Epidermal melanocyte (primary cell): ENCODE results near the gene RGS6.

ENCODE experiments used
- DNase-seq: peaks from one replicate; pipeline ENCODE4 v3.0.0; 2011; ENCODE audit warnings: low spot score; ENCODE audit not compliant: insufficient read length

RGS6 gene

GRCh38 chr14:72521968-72522741 is 589.9 kb downstream of the RGS6 start:
- DNase-seq = no peak

DNA sequence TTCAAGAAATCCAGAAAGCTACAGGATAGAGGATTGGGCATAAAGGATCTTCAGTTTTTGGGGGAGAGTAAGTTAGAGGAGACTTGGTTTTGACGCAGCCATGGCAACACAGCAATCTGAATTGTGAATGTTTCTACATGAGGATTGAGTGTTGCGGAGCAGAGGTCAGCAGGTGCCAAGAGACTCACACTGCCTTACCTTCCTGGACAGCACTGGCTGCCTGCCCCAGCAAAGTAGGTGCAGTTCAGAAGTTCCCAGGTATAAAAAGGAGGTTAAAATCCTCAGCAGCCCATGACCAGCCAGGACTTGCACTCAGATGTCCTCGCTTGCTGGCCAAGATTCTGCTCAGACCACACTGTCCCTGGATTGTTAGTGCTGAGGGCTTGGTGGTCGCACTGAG is 590.6 kb downstream of the RGS6 start:
- no peak for DNase-seq

- DNase-seq = no peak
Observed at GRCh38 chr14:72523424-72524294, 591.4 kb downstream of the RGS6 start.

- no peak for DNase-seq
Observed at GRCh38 chr14:72524295-72524629, 592.0 kb downstream of the RGS6 start.

- no peak for DNase-seq
Observed at GRCh38 chr14:72525087-72525915, 593.1 kb downstream of the RGS6 start.

- DNase-seq = no peak
Observed at GRCh38 chr14:72527591-72527990, 595.4 kb downstream of the RGS6 start.

GRCh38 chr14:72528059-72528862 is 596.0 kb downstream of the RGS6 start:
- no peak for DNase-seq

- DNase-seq = no peak
Observed at GRCh38 chr14:72528863-72529175, 596.6 kb downstream of the RGS6 start.

GRCh38 chr14:72532686-72533454 is 600.6 kb downstream of the RGS6 start:
- DNase-seq = no peak

DNA sequence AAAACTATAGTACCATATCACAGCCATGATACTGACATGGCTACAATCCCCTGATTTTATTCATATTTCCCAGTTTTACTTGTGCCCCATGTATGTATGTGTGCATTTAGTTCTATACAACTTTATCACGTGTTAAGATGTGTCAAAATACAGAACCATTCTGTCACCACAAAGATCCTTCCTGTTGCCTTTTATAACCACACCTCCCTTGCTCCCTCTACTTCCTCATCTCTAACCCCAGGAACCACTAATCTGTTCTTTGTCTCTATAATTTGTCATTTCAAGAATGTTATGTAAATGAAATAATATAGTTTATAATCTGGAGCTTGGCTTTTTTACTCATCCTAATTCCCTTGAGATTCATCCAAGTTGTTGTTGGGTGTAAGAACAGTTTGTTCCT is 603.3 kb downstream of the RGS6 start:
- DNase-seq = no peak

DNA sequence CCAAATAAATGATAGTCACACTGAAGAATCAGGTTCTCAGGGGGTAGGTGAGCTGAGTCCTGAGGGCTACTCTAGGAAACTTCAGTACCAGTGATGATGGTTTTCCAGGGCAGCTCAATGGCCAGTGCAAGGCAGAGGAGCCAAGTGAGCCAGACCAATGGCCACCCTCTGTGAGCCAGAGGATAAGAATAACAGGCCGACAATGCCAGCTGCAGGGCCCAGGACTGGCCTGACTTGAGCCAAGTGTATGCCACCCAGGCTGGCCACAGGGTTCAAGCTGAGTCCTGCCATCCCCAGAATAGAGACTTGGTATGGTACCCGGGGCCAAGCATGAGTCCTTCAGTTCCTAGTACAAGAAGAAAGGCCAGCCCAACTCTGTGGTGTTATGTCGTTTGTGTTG is 606.2 kb downstream of the RGS6 start:
- no peak for DNase-seq

DNA sequence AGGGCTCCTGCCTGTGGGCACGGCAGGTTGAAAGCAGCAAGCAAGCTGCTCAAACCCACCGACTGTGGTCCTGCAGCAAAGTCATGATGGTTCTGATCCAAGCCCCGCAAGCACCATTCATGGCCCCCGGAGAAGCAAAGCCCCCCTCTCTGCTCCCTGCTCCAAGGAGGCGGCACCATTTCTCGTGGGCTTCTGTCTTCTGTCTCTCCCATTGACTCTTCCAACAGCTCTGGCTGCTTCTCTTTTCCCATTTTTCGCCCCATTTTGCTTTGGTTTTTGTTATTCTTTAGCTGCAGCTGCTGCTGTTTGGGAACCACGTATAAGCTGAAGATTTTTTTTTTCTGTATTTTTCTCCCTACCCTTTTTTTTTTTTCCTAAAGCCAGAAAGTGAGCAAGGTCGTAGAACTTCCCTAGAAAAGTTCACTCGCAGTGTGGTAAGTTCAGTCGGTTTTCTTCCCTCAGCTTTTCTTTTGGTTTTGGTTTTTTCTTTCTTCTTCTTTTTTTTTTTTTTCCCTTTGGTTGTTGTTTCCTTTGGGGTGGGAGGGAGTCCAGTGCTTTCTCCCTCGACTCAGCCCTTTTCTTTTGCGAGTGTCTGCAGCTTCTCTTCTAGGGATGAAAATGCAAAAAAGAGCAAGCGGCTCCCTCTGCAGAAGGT is 607.6 kb downstream of the RGS6 start:
- no peak for DNase-seq

- no peak for DNase-seq
Observed at GRCh38 chr14:72540836-72541235, 608.6 kb downstream of the RGS6 start.

- DNase-seq = no peak
Observed at GRCh38 chr14:72541546-72541945, 609.3 kb downstream of the RGS6 start.

- no peak for DNase-seq
Observed at GRCh38 chr14:72543341-72543740, 611.1 kb downstream of the RGS6 start.

- DNase-seq = no peak
Observed at GRCh38 chr14:72544615-72545387, 612.6 kb downstream of the RGS6 start.

- no peak for DNase-seq
Observed at GRCh38 chr14:72545411-72546311, 613.4 kb downstream of the RGS6 start.

- DNase-seq = no peak
Observed at GRCh38 chr14:72546344-72547016, 614.3 kb downstream of the RGS6 start.
